GM12874 (cell line): ENCODE data around the gene SERTAD4.
A peak's percentile ranks its signal among the peaks of the same experiment; 100 is the strongest.

Source experiments
- TF ChIP-seq, protein P1 (sequence below): IDR thresholded peaks from 2 replicates; pipeline ENCODE4 v1.5.1; 2011; ENCODE audit warnings: low read depth, mild to moderate bottlenecking, control low read depth, low read length, moderate library complexity; ENCODE audit not compliant: insufficient read depth

The SERTAD4 gene

DNA sequence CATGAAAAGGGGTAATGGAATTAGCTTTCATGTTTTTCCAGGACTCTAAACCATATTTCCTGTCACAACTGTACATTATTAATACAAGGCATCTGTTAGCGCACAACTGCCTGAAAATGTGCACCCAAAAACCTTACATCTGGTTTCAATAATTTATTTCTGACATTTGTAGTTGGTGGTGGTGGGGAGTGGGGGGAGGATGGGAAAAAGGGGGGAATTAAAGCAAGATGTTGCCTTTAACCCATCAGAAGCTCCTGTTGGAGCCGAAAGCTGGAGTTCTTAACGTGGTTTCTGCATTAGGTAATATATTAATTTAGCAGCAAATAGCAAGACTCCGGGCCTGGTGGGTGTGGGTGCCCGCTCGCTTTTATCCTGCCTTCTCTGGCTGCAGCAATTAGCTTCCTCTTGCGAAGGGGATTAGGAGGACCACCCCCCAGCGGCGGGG lies 59.2 kb downstream of the SERTAD4 start:
- TF ChIP-seq, protein P1, sequence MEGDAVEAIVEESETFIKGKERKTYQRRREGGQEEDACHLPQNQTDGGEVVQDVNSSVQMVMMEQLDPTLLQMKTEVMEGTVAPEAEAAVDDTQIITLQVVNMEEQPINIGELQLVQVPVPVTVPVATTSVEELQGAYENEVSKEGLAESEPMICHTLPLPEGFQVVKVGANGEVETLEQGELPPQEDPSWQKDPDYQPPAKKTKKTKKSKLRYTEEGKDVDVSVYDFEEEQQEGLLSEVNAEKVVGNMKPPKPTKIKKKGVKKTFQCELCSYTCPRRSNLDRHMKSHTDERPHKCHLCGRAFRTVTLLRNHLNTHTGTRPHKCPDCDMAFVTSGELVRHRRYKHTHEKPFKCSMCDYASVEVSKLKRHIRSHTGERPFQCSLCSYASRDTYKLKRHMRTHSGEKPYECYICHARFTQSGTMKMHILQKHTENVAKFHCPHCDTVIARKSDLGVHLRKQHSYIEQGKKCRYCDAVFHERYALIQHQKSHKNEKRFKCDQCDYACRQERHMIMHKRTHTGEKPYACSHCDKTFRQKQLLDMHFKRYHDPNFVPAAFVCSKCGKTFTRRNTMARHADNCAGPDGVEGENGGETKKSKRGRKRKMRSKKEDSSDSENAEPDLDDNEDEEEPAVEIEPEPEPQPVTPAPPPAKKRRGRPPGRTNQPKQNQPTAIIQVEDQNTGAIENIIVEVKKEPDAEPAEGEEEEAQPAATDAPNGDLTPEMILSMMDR: no peak

DNA sequence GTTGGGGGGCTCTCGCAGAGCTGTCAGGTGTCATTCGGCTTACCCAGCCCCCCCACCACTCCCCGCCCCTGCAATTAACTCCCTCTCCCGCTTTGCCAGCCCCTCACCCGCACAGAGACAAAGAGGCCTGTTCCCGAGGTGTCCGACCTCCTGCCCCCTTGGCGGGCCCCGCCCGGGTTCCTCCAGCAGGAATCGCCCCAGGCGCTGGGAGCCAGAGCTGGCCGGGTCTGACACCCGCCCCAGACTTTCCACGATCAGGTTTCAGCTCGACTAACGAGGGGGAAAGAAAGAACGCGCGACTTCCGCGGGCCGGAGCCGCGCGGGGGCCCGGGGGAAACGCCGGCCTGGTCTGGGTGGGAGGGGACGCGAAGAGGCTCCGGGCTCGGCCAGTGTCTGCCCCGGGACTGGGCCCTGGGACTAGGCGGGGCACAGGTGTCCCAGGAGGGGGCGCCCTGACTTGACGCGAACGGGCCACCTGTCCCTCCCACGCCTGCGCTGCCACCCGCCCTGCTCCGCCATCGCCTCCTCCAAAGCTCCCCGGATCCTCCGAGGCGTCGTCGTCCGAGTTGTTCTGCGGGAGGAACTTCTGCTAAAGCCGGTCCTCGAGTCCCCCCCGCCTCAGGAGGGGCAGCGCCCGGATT lies 59.8 kb downstream of the SERTAD4 start:
- TF ChIP-seq, protein P1: peak; percentile 47; the same call in 1 of the 2 replicates

DNA sequence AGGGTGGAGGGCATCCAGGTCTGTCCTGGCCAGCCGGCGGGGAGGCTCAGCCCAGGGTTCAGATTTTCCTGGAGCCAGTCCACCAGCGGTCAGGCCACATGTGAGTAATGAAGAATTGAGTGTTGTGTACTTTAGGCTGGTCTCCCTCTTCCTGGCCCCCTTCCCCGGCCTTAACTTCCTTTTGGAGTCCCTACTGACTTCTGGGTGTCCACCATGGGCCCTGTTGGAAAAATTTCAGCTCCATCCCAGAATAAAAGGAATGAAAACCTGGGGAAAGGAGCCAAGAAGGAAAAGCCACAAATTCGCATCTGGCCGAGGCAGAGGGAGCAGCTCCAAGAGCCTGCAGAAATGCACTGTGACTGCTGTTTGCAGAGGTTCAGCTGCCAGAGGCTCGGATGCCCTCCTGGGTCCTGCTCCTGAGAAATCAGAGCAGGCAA lies 60.6 kb downstream of the SERTAD4 start:
- TF ChIP-seq, protein P1: no peak

DNA sequence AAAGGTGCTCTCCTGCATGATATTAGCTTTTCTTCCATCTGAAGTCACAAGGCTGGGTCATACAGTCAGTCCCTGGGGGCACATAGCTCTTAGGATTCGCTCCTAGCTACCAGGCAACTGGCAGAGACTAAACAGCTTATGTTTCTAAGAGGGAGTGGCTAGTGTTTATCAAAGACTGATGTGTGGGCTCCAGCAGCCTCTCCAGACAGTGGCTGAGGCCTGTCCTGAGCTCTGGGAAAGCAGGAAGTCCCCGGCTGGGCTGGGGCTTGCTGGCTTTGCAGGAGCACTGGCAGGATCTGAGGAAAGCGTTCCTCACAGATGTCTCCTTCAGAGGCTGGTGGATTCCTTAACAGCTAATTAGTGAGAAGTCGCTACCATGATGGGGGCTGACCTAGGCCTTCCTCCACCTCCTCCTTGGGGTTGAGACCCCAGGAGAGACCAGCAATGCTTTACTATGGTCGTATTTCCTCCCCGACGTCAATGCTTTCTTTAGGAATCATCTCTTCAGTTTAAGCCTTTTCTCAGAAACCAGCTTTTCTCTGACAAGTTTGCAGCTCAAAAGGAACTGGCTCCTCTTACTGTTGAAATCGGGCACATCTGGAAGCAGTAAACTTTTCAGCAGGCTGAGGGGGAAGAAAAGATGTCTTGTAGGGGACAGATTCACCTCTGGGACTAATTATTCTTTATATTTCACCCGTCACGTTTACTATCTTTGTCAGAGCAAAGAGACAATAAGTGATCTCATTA lies 62.6 kb downstream of the SERTAD4 start:
- TF ChIP-seq, protein P1: no peak
